Activated T-cell treated with anti-CD3 and anti-CD28 coated beads, Interleukin-2, amount 50 U/mL, for 24 hours (primary cell): ENCODE results near the gene VWCE.

ENCODE experiments used
- DNase-seq: peaks from one replicate; pipeline ENCODE4 v3.0.0-alpha.2; 2020
- H3K27ac Mint-ChIP-seq: 2 replicates; pipeline ENCODE4 v1.8.0; 2020; ENCODE audit warnings: mild to moderate bottlenecking, mixed read lengths
- H3K27me3 Mint-ChIP-seq: 2 replicates; pipeline ENCODE4 v1.8.0; 2020; ENCODE audit warnings: mixed read lengths
- H3K36me3 Mint-ChIP-seq: 2 replicates; pipeline ENCODE4 v1.8.0; 2020; ENCODE audit warnings: low read depth, mixed read lengths
- H3K4me1 Mint-ChIP-seq: 2 replicates; pipeline ENCODE4 v1.8.0; 2020; ENCODE audit warnings: low read depth, mixed read lengths
- H3K4me3 Mint-ChIP-seq: 2 replicates; pipeline ENCODE4 v1.8.0; 2020; ENCODE audit warnings: mild to moderate bottlenecking, moderate library complexity, mixed read lengths
- H3K9me3 Mint-ChIP-seq: 2 replicates; pipeline ENCODE4 v1.8.0; 2020; ENCODE audit warnings: mixed read lengths

VWCE gene

GRCh38 chr11:61294717-61295595 lies at the start of gene VWCE:
VWCE (minus strand) TSS chr11:61295316; CDS start chr11:61295037, 279 bp downstream.
- H3K27me3 Mint-ChIP-seq = peaks cover 30% of the 10 kb centered on the region
- peak within 1 kb of the TSS; percentile 87 for H3K27ac Mint-ChIP-seq
- peaks cover 42% of the 10 kb centered on the region for H3K4me1 Mint-ChIP-seq

DNA sequence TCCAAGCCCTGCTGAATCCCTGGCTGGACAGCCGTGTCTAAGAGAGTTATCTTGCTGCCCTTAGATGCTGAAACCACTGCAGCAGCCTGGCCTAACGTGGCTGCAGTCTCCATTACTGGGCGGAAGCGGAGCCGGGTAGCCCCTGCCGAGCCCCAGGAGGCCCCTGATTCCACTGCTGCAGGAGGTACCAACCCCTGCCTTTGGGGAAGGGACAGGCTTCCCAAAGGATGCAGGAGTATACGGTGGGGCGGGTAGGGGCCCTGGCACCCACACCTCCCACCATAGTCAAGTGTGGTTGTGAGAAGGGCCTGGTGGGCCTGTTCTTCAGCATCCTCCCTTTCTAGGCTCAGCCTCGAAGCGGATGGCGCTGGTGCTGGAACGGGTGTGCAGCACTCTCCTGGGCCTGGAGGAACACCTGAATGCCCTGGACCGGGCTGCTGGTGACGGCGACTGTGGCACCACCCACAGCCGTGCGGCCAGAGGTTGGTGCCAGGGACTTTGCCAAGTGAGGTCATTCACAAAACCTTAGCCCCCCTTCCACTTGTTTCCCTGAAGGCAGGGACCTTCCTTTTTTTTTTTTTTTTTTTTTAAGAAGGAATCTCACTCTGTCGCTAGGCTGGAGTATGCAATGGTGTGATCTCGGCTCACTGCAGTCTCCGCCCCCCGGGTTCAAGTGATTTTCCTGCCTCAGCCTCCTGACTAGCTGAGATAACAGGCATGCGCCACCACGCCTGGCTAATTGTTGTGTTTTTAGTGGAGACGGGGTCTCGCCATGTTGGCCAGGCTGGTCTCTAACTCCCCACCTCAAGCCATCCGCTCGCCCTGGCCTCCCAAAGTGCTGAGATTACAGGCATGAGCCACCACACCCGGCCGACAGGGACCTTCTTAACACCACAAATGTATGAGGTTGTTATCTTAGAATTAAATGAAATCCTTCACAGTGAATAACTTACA lies 49.0 kb upstream of the VWCE start:
- no peak overlapping the region for H3K4me3 Mint-ChIP-seq
- H3K9me3 Mint-ChIP-seq = no peaks in the 10 kb centered on the region
- no peaks in the 10 kb centered on the region for H3K4me1 Mint-ChIP-seq
- H3K36me3 Mint-ChIP-seq = peaks cover 67% of the 10 kb centered on the region
- no peak for DNase-seq
- no peak overlapping the region for H3K27ac Mint-ChIP-seq
- H3K27me3 Mint-ChIP-seq = no peaks in the 10 kb centered on the region

More at GRCh38 chr11:61294717-61295595, at the start of gene VWCE:
- Mint-ChIP-seq H3K4me3 (peak within 1 kb of the TSS; percentile 85), H3K9me3 (no peaks in the 10 kb centered on the region), H3K36me3 (peaks cover 10% of the 10 kb centered on the region)
- peak; percentile 86 for DNase-seq

GRCh38 chr11:61342207-61342803 lies 47.2 kb upstream of the VWCE start:
- Mint-ChIP-seq H3K9me3 (no peaks in the 10 kb centered on the region), H3K27ac (no peak overlapping the region), H3K4me1 (no peaks in the 10 kb centered on the region), H3K4me3 (no peak overlapping the region), H3K36me3 (peaks cover 59% of the 10 kb centered on the region), H3K27me3 (no peaks in the 10 kb centered on the region)
- DNase-seq = no peak

- H3K27me3 Mint-ChIP-seq = no peaks in the 10 kb centered on the region
- no peaks in the 10 kb centered on the region for H3K9me3 Mint-ChIP-seq
- DNase-seq = no peak
- H3K27ac Mint-ChIP-seq = no peak overlapping the region
- peaks cover 55% of the 10 kb centered on the region for H3K36me3 Mint-ChIP-seq
- peaks cover 4% of the 10 kb centered on the region for H3K4me1 Mint-ChIP-seq
- no peak overlapping the region for H3K4me3 Mint-ChIP-seq
Measured at GRCh38 chr11:61341706-61342105, 46.6 kb upstream of the VWCE start.

GRCh38 chr11:61340979-61341378 lies 45.9 kb upstream of the VWCE start:
- H3K4me1 Mint-ChIP-seq = peaks cover 11% of the 10 kb centered on the region
- H3K27me3 Mint-ChIP-seq = no peaks in the 10 kb centered on the region
- no peak overlapping the region for H3K27ac Mint-ChIP-seq
- no peak for DNase-seq
- no peaks in the 10 kb centered on the region for H3K9me3 Mint-ChIP-seq
- no peak overlapping the region for H3K4me3 Mint-ChIP-seq
- H3K36me3 Mint-ChIP-seq = peaks cover 48% of the 10 kb centered on the region

DNA sequence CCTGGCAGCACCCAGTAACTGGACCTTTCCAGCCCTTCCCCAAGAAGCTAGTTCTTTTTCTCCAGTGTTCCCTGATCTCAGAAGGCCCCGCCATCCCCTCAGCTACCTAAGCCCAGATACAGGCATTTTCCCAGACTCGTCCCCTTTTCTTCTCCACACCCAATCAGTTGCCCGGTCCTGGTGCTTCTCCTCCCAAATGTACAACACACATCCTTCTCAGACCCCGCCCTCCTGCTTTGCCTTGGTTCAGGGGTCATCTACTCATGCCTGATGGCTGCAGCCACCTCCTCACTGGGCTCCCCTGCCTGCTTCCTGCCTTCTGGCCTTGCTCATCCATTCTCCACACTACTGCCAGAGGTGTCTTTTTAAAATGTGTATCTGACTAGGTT lies 44.4 kb upstream of the VWCE start:
- no peak overlapping the region for H3K27ac Mint-ChIP-seq
- H3K9me3 Mint-ChIP-seq = no peaks in the 10 kb centered on the region
- H3K4me1 Mint-ChIP-seq = peaks cover 19% of the 10 kb centered on the region
- peaks cover 41% of the 10 kb centered on the region for H3K36me3 Mint-ChIP-seq
- H3K4me3 Mint-ChIP-seq = no peak overlapping the region
- DNase-seq = no peak
- no peaks in the 10 kb centered on the region for H3K27me3 Mint-ChIP-seq

DNA sequence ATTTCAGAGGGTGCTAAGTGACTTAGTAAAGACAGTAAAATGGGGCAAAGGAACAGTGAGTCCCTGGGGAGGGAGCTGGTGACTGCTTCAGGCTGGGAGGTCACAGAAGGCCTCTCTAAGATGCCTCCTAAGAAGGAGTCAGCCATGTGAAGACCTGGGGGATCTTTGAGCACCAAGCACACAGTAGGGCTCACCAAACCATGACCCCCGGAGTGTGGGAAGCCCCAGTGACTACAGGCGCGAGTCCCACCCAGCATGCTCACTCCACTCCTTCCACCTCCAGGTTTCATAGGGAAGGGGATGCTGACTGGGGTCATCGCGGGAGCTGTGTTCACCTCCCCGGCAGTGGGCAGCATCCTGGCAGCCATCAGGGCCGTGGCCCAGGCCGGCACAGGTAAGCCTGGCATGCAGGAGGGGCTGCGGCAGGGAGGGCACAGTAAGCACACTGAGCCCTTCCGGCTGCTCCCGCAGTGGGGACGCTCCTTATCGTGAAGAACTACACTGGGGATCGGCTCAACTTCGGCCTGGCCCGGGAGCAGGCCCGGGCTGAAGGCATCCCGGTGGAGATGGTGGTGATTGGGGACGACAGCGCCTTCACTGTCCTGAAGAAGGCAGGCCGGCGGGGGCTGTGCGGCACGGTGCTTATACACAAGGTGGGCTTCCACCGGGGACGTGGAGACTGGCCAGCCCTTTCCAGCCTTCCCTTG lies 43.8 kb upstream of the VWCE start:
- peaks cover 38% of the 10 kb centered on the region for H3K36me3 Mint-ChIP-seq
- no peak overlapping the region for H3K4me3 Mint-ChIP-seq
- peaks cover 24% of the 10 kb centered on the region for H3K4me1 Mint-ChIP-seq
- H3K9me3 Mint-ChIP-seq = no peaks in the 10 kb centered on the region
- no peak for DNase-seq
- H3K27ac Mint-ChIP-seq = no peak overlapping the region
- H3K27me3 Mint-ChIP-seq = no peaks in the 10 kb centered on the region

DNA sequence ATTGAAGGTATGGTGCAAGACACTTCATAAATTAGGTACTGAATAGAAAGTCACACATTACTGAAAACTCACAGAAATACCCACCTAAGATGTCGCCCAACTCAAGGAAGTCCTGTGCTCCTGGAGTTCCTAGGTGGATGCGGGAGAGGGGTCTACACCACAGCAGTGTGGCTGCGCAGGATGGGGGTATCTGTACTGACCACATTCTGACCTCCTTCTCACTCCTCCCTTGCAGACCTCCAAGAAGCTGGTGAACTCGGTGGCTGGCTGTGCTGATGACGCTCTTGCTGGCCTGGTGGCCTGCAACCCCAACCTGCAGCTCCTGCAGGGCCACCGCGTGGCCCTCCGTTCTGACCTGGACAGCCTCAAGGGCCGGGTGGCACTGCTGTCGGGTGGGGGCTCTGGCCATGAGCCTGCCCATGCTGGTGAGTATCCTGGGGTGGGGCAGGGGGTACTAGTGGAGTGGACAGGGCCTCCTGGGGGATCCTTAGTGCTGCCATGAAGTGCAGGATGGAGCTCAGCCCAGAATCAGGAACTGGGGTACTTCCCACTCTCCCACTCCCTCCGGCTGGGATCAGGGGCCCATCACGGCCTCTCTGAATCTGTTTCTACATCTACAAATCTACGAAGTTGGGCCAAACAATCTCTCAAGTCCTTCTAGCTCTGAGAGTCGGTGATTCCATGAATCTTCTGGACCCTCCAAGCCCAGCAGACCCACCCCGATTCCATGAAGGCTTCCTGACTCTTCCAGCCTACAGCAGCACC lies 42.8 kb upstream of the VWCE start:
- no peak overlapping the region for H3K4me3 Mint-ChIP-seq
- peaks cover 32% of the 10 kb centered on the region for H3K4me1 Mint-ChIP-seq
- no peak for DNase-seq
- no peaks in the 10 kb centered on the region for H3K27me3 Mint-ChIP-seq
- peaks cover 41% of the 10 kb centered on the region for H3K36me3 Mint-ChIP-seq
- H3K9me3 Mint-ChIP-seq = no peaks in the 10 kb centered on the region
- H3K27ac Mint-ChIP-seq = no peak overlapping the region

DNA sequence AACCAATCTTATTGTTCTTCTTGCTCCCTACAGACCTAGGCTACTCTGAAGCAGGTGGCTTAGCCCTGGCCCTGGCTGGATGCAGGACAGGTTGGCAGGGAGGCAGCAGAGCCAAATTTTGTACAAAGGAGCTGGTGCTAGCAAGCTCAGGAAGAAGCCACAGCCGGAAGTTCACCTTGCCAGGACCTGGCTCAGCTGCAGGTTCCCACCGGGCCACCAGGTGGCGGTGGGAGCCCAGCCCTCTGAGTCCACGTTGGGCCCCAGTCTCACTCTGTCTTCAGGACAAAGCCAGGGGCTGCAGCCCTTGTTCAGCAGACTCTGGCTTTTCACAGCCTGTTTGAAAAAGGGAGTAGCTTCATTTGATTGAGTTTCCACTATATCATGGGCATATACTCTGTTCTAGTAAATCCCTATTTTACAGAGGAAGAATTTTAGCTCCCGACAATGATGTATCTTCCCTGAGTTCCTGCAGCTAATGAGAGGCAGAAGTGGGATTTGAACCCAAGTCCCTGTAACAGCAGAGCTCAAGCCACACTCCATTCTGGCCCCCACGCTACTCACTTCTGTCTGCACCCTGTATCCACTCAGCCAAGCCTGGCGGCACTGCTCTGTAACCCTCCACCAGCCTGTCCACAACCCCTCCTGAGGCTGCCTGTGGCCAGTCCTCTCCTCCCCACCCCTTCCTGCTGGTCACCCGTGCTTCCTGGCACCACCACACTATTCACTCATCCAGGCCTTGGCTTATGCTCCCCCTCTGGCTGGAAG lies 41.2 kb upstream of the VWCE start:
- H3K4me1 Mint-ChIP-seq = peaks cover 41% of the 10 kb centered on the region
- peak; percentile 89 for DNase-seq
- peaks cover 44% of the 10 kb centered on the region for H3K36me3 Mint-ChIP-seq

GRCh38 chr11:61335355-61335710 lies 40.2 kb upstream of the VWCE start:
- Mint-ChIP-seq H3K4me1 (peaks cover 51% of the 10 kb centered on the region), H3K9me3 (no peaks in the 10 kb centered on the region), H3K27me3 (no peaks in the 10 kb centered on the region), H3K27ac (peak overlapping the region; percentile 98), H3K36me3 (peaks cover 47% of the 10 kb centered on the region), H3K4me3 (no peak overlapping the region)
- no peak for DNase-seq

More for the DNA sequence above, 41.2 kb upstream of the VWCE start:
- H3K9me3 Mint-ChIP-seq = no peaks in the 10 kb centered on the region
- no peaks in the 10 kb centered on the region for H3K27me3 Mint-ChIP-seq
- peak overlapping the region; percentile 20 for H3K4me3 Mint-ChIP-seq
- peak overlapping the region; percentile 98 for H3K27ac Mint-ChIP-seq

GRCh38 chr11:61334434-61335354 lies 39.6 kb upstream of the VWCE start:
- H3K9me3 Mint-ChIP-seq = no peaks in the 10 kb centered on the region
- H3K27ac Mint-ChIP-seq = peak overlapping the region; percentile 98
- H3K4me1 Mint-ChIP-seq = peaks cover 57% of the 10 kb centered on the region
- no peaks in the 10 kb centered on the region for H3K27me3 Mint-ChIP-seq
- peak overlapping the region; percentile 91 for H3K4me3 Mint-ChIP-seq
- DNase-seq = peak; percentile 37
- H3K36me3 Mint-ChIP-seq = peaks cover 53% of the 10 kb centered on the region
